Vagina (tissue), 2 donors: ENCODE measurements around the gene ESR1. TPM values are rescaled to one million over a fixed set of nuclear protein-coding genes. Genes with fewer than 3 reads are reported as not detected.
"Not testable (repeated sequence)": the region's sequence is repeated elsewhere in the genome, so short reads cannot be mapped to it uniquely, and the experiment has no call there.

ENCODE experiments used
- DNase-seq, 2 donors: peaks; one replicate each; pipeline ENCODE4 v3.0.0-alpha.2; 2017; ENCODE audit errors: extremely low spot score in 2 of 2
- H3K27ac ChIP-seq: fragments of 200-600 bp; sonication (generic); one replicate; pipeline ENCODE4 v1.5.1; 2019
- H3K27me3 ChIP-seq: fragments of 200-600 bp; sonication (generic); one replicate; pipeline ENCODE4 v1.5.1; 2019
- H3K36me3 ChIP-seq, 2 donors: fragments of 200-600 bp; sonication (generic); one replicate each; pipeline ENCODE4 v1.5.1; 2017 to 2019
- H3K4me1 ChIP-seq: fragments of 200-600 bp; sonication (generic); one replicate; pipeline ENCODE4 v1.5.1; 2019
- H3K4me3 ChIP-seq, 2 donors: fragments of 200-600 bp; sonication (generic); 1 replicate in 1 of 2; 2 replicates in 1 of 2; pipeline ENCODE4 v1.5.1; 2016 to 2019
- H3K9me3 ChIP-seq: fragments of 200-600 bp; sonication (generic); one replicate; pipeline ENCODE4 v1.5.1; 2019
- POLR2A ChIP-seq, 2 donors: fragments of 450-650 bp; IDR thresholded peaks; one replicate each; pipeline ENCODE4 v1.6.1; 2017; ENCODE audit warnings: antibody characterized with exemption in 2 of 2, mild to moderate bottlenecking in 2 of 2, moderate library complexity in 2 of 2
- POLR2AphosphoS5 ChIP-seq, 2 donors: sonication (generic); formaldehyde crosslinking; IDR thresholded peaks; one replicate each; pipeline ENCODE4 v1.9.0; 2017; ENCODE audit warnings: antibody characterized with exemption in 2 of 2, mild to moderate bottlenecking in 2 of 2, low read depth in 1 of 2; ENCODE audit not compliant: insufficient read depth in 1 of 2
- intact Hi-C: fragments of 100-400 bp; cut with DNase I; formaldehyde crosslinking; loops from one replicate; pipeline ENCODE4 v1.15.1; 2023
- total RNA-seq: library from RNA; depleted of rRNA; stranded (reverse); fragments of >200 nt; gene quantifications from one replicate; pipeline ENCODE4 v1.2.3, GENCODE V29; 2016
- TF ChIP-seq, protein P1 (sequence below), 3 experiments: fragments of 450-650 bp in 2 of 3; fragments of 200-600 bp in 1 of 3; sonication (generic) in 1 of 3; IDR thresholded peaks; one replicate each; pipeline ENCODE4 v1.5.1; 2017 to 2019; ENCODE audit warnings: antibody characterized with exemption in 3 of 3, mild to moderate bottlenecking in 2 of 3, moderate library complexity in 2 of 3

Gene ESR1
- total RNA-seq, 1 donor from 2014 or later = 50.3 TPM

- H3K4me3 ChIP-seq = no peak overlapping the region
- TF ChIP-seq POLR2A (IDR thresholded peaks at IDR 0.05) = no peak
- peak in 1 of 2 donors; percentile 60 for TF ChIP-seq POLR2AphosphoS5 (IDR thresholded peaks at IDR 0.05; ENCODE audit: insufficient read depth in 1 of 2, low read depth in 1 of 2)
- TF ChIP-seq, protein P1, sequence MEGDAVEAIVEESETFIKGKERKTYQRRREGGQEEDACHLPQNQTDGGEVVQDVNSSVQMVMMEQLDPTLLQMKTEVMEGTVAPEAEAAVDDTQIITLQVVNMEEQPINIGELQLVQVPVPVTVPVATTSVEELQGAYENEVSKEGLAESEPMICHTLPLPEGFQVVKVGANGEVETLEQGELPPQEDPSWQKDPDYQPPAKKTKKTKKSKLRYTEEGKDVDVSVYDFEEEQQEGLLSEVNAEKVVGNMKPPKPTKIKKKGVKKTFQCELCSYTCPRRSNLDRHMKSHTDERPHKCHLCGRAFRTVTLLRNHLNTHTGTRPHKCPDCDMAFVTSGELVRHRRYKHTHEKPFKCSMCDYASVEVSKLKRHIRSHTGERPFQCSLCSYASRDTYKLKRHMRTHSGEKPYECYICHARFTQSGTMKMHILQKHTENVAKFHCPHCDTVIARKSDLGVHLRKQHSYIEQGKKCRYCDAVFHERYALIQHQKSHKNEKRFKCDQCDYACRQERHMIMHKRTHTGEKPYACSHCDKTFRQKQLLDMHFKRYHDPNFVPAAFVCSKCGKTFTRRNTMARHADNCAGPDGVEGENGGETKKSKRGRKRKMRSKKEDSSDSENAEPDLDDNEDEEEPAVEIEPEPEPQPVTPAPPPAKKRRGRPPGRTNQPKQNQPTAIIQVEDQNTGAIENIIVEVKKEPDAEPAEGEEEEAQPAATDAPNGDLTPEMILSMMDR (IDR thresholded peaks at IDR 0.05) = no peak
- no peaks in the 10 kb centered on the region for H3K27me3 ChIP-seq
- no peak for DNase-seq
- peak overlapping the region; percentile 18 for H3K27ac ChIP-seq
- H3K4me1 ChIP-seq = peaks cover 25% of the 10 kb centered on the region
- H3K36me3 ChIP-seq = peaks cover 0 to 6% of the 10 kb centered on the region in 2 donors
- H3K9me3 ChIP-seq = no peaks in the 10 kb centered on the region
- intact Hi-C loops = no loop called here
Observed at GRCh38 chr6:151885234-151885633, 77.8 kb downstream of the ESR1 start.

- Histone ChIP-seq H3K27me3 (no peaks in the 10 kb centered on the region), H3K27ac (no peak overlapping the region), H3K36me3 (no peaks in the 10 kb centered on the region), H3K4me3 (no peak overlapping the region), H3K4me1 (no peaks in the 10 kb centered on the region), H3K9me3 (no peaks in the 10 kb centered on the region)
- no peak for DNase-seq
- TF ChIP-seq POLR2AphosphoS5 (IDR thresholded peaks at IDR 0.05; ENCODE audit: insufficient read depth in 1 of 2, low read depth in 1 of 2) = no peak
- no peak for TF ChIP-seq POLR2A (IDR thresholded peaks at IDR 0.05)
- intact Hi-C loops = no loop called here
Observed at GRCh38 chr6:151891524-151891923, 84.0 kb downstream of the ESR1 start.

DNA sequence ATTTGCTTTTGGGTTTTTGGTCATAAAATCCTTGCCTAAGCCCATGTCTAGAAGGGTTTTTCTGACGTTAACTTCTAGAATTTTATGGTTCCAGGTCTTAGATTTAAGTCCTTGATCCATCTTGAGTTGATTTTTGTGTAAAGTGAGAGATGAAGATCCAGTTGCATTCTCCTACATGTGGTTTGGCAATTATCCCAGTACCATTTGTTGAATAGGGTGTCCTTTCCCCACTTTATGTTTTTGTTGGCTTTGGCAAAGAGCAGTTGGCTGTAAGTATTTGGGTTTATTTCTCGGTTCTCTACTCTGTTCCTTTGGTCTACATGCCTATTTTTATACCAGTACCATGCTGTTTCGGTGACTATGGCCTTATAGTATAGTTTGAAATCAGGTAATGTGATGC, 86.9 kb downstream of the ESR1 start:
- H3K9me3 ChIP-seq, H3K36me3 ChIP-seq, DNase-seq, H3K4me1 ChIP-seq, H3K27ac ChIP-seq, H3K27me3 ChIP-seq, H3K4me3 ChIP-seq, intact Hi-C loops: not testable (repeated sequence)

DNA sequence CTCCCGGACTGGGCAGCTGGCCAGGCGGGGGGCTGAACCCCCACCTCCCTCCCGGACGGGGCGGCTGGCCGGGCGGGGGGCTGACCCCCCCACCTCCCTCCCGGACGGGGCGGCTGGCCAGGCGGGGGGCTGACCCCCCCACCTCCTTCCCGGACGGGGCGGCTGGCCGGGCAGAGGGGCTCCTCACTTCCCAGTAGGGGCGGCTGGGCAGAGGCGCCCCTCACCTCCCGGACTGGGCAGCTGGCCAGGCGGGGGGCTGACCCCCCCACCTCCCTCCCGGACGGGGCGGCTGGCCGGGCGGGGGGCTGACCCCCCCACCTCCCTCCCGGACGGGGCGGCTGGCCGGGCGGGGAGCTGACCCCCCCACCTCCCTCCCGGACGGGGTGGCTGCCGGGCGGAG, 91.7 kb downstream of the ESR1 start:
- H3K9me3 ChIP-seq, intact Hi-C loops, H3K4me3 ChIP-seq, H3K27ac ChIP-seq, H3K27me3 ChIP-seq, DNase-seq, H3K36me3 ChIP-seq: not testable (repeated sequence)
- H3K4me1 ChIP-seq = peaks cover 37% of the 10 kb centered on the region

DNA sequence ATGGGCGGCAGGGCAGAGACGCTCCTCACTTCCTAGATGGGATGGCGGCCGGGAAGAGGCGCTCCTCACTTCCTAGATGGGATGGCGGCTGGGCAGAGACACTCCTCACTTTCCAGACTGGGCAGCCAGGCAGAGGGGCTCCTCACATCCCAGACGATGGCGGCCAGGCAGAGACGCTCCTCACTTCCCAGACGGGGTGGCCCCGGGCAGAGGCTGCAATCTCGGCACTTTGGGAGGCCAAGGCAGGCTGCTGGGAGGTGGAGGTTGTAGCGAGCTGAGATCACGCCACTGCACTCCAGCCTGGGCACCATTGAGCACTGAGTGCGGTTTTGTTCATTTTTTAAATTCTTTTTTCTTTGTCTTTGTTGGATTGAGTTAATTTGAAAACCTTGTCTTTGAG, 92.3 kb downstream of the ESR1 start:
- H3K27me3 ChIP-seq, DNase-seq, intact Hi-C loops, H3K4me3 ChIP-seq, H3K9me3 ChIP-seq, H3K27ac ChIP-seq, H3K36me3 ChIP-seq: not testable (repeated sequence)
- peaks cover 43% of the 10 kb centered on the region for H3K4me1 ChIP-seq

GRCh38 chr6:151900256-151900655, 92.8 kb downstream of the ESR1 start:
- H3K27ac ChIP-seq = peak overlapping the region; percentile 61
- no peaks in the 10 kb centered on the region for H3K36me3 ChIP-seq
- H3K4me1 ChIP-seq = peaks cover 47% of the 10 kb centered on the region
- intact Hi-C loops = no loop called here
- TF ChIP-seq POLR2AphosphoS5 (IDR thresholded peaks at IDR 0.05; ENCODE audit: insufficient read depth in 1 of 2, low read depth in 1 of 2) = no peak
- no peaks in the 10 kb centered on the region for H3K9me3 ChIP-seq
- DNase-seq = no peak
- no peak overlapping the region for H3K4me3 ChIP-seq
- no peaks in the 10 kb centered on the region for H3K27me3 ChIP-seq

GRCh38 chr6:151901009-151901411, 93.5 kb downstream of the ESR1 start:
- H3K36me3 ChIP-seq = no peaks in the 10 kb centered on the region
- H3K4me1 ChIP-seq = peaks cover 55% of the 10 kb centered on the region
- DNase-seq = no peak
- H3K4me3 ChIP-seq = no peak overlapping the region
- TF ChIP-seq, protein P1 (IDR thresholded peaks at IDR 0.05) = no peak
- TF ChIP-seq POLR2AphosphoS5 (IDR thresholded peaks at IDR 0.05; ENCODE audit: insufficient read depth in 1 of 2, low read depth in 1 of 2) = peak in 1 of 2 donors; percentile 26
- TF ChIP-seq POLR2A (IDR thresholded peaks at IDR 0.05) = no peak
- H3K27me3 ChIP-seq = no peaks in the 10 kb centered on the region
- no peaks in the 10 kb centered on the region for H3K9me3 ChIP-seq
- peak overlapping the region; percentile 61 for H3K27ac ChIP-seq
- intact Hi-C loops = no loop called here

GRCh38 chr6:151904631-151905030, 97.1 kb downstream of the ESR1 start:
- DNase-seq = no peak
- Histone ChIP-seq H3K27ac (peak overlapping the region; percentile 12), H3K27me3 (no peaks in the 10 kb centered on the region), H3K4me3 (no peak overlapping the region), H3K36me3 (no peaks in the 10 kb centered on the region), H3K4me1 (peaks cover 63% of the 10 kb centered on the region), H3K9me3 (no peaks in the 10 kb centered on the region)
- TF ChIP-seq POLR2A (IDR thresholded peaks at IDR 0.05) = no peak
- TF ChIP-seq, protein P1 (IDR thresholded peaks at IDR 0.05) = no peak
- no peak for TF ChIP-seq POLR2AphosphoS5 (IDR thresholded peaks at IDR 0.05; ENCODE audit: insufficient read depth in 1 of 2, low read depth in 1 of 2)
- intact Hi-C loops = no loop called here
